Right ventricle myocardium inferior (tissue), 1 donor: ENCODE measurements around the gene NR4A3. TPM values are rescaled to one million over a fixed set of nuclear protein-coding genes. Genes with fewer than 3 reads are reported as not detected.
"Not testable (repeated sequence)": the region's sequence is repeated elsewhere in the genome, so short reads cannot be mapped to it uniquely, and the experiment has no call there.

Experiments
- ATAC-seq: fragments of 200-7000 bp; cut with Tn5 transposase; one replicate; pipeline ENCODE4 v1.9.1; 2020; ENCODE audit warnings: mild to moderate bottlenecking, moderate library complexity
- DNase-seq: peaks from one replicate; pipeline ENCODE4 v3.0.0; 2021; ENCODE audit errors: missing footprints
- intact Hi-C: fragments of 100-400 bp; cut with DNase I; formaldehyde crosslinking; loops from one replicate; pipeline ENCODE4 v1.11.0; 2022
- long read RNA-seq: library from polyadenylated mRNA; unstranded; transcript quantifications from one replicate; pipeline ENCODE4 v2.0.0, GENCODE V29; 2021
- total RNA-seq: library from RNA; stranded (reverse); fragmentation: NEBNext Ultra II Directional; extraction: Animal tissue kit (Norgen Biotek cat#: 25700); gene quantifications from one replicate; pipeline ENCODE4 v1.2.1, GENCODE V29; 2021
- donor health status: DM: no; HTN: yes; CAD: no; lungs with severe emphysema.

NR4A3 gene
- 3.9 TPM for total RNA-seq
- long read RNA-seq, result 0 reads

DNA sequence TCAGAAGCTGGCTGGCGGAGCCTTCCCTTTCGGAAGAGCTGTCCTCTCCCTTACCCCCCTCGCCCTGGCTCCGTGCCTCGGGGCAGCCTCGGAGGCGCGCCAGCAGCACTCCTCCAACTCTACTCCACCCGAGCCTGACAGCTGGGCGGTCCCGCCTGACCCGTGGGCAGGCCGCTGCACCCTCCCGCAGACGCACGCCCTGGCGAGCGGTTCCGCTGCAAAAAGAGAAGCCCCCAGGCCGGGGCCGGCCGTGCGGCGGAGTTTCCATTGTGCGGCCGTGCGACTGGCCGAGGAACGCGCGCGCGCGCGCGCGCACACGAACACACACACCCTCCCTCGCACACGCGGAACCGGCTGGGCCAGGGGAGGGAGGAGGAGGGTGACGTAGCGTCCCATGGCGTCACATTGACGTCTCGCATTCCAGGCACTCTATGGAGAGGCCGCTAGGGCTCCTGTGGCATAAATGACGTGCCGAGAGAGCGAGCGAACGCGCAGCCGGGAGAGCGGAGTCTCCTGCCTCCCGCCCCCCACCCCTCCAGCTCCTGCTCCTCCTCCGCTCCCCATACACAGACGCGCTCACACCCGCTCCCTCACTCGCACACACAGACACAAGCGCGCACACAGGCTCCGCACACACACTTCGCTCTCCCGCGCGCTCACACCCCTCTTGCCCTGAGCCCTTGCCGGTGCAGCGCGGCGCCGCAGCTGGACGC is at the start of gene NR4A3:
Gene NR4A3, plus strand, starts transcription at position 490 of the 713 bp plus-strand sequence. CDS start 6,158 bp downstream, outside the sequence.
- DNase-seq (peak; percentile 97), ATAC-seq (peak; percentile 83)
- intact Hi-C loops, result loop anchor here (1.0 to 10.0 kb wide), 8 partner anchors 86 to 595 kb away; partner anchors contain the start of gene STX17

- no peak for DNase-seq
- intact Hi-C loops, result no loop called here
- no peak for ATAC-seq
Observed at GRCh38 chr9:99773468-99774138, 48.1 kb upstream of the NR4A3 start.

GRCh38 chr9:99778308-99778707 is 43.4 kb upstream of the NR4A3 start:
- intact Hi-C loops, result no loop called here
- DNase-seq, result no peak
- no peak for ATAC-seq

DNA sequence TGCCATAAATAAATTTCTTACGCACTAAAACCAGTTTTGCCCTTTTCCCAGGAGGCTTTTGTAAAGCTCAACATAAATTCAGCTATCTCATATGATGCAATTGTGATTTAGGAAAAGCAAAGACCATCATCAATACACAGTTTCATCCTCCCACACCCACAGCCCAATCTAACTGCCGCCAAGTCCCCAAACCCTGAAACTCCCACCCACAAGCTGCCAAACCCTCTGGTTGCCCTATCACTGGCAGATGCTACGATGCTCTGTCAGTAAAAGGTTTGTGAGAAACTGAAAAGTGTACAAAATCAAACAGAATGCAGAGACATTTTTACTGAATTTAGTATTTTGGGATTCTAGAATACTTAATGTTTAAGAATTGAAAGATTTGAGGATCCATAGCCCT is 42.8 kb upstream of the NR4A3 start:
- no peak for DNase-seq
- intact Hi-C loops, result no loop called here
- ATAC-seq, result no peak

DNA sequence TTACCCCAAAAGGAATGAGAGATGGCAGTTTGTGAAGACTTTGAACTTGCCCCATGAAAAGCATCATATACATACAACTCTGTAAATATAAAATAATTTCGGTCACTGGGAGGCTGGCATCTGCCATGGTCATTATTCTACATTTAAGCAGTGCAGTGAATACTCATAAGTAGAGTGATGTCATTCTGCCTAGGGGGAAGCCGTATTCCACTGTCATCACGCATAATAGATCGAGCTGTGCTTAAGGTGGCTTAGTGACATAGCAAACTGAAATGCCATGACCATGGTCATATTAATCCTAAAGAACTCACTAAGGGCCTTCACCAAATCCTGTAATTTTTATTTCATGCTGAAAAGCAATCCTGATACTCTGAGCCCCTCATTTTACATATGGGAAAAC is 42.4 kb upstream of the NR4A3 start:
- DNase-seq, result no peak
- ATAC-seq, result no peak
- intact Hi-C loops, result no loop called here

GRCh38 chr9:99782349-99782748 is 39.3 kb upstream of the NR4A3 start:
- intact Hi-C loops, DNase-seq, ATAC-seq: not testable (repeated sequence)

DNA sequence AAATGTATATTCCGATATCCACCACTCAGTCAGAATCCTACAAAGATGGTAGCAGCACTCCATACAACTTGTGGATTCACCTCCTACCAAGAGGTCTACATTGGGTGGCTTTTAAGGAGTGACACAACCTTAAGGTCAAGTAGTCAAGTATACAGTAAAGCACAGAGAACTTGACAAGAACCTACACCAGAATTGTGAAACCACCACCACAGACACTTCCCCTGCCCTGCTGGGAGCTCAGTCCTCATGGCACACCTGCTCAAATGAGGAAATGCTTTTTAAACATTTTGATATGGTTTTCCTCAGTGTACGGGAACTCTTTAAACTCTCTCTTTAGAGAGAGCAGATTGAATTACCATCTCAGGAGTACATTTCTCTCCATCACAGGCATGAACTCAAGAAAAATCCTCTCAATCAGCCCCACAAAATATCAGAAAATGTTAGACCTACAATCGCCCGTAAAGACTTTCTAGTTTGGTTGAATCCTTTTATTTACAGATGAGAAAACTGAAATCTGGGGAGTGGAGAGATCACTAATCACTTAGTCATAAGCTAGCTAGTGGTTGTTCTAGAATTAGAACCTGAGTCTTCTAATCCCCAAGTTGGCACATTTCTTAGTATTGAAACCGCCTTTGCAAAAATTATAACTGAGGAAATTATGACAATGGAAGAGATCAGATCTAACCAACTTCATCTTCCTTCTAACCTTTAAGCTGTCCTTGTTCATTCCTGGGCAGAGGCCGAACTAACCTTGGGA is 38.5 kb upstream of the NR4A3 start:
- DNase-seq, result no peak
- intact Hi-C loops, result no loop called here
- ATAC-seq, result no peak

GRCh38 chr9:99783799-99784198 is 37.9 kb upstream of the NR4A3 start:
- DNase-seq (no peak), ATAC-seq (no peak)
- intact Hi-C loops, result no loop called here

DNA sequence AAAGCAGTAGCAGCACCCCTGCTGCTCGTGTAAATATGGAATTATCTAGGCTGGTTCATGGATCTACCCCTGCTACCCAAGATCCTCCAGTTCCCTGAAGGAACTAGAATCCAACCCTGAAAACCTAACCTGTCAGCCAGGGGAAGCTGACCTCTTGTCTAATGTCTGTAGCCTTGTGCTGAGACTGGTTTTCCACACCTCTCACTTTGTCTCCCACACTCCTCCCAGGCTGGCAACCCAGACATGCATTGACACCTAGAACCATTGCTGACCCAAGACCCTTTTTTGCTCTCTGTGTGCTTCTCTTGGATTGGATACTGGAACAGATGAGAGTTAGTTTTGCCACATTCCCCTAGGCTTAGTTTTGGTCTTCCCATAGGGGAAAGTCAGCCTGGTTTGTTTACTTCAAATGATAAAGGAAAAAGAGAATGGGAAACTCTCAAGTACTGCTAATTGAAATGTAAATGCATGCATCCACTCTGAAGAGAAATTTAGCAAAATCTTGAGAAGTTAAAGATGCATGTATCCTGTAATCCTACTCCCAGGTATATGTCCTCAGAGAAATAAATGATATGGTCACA is 36.6 kb upstream of the NR4A3 start:
- no peak for ATAC-seq
- intact Hi-C loops, result no loop called here
- DNase-seq, result no peak

- intact Hi-C loops, result no loop called here
- no peak for DNase-seq
- no peak for ATAC-seq
Observed at GRCh38 chr9:99787556-99787955, 34.1 kb upstream of the NR4A3 start.

GRCh38 chr9:99793528-99793927 is 28.2 kb upstream of the NR4A3 start:
- ATAC-seq (no peak), DNase-seq (no peak)
- intact Hi-C loops, result no loop called here

GRCh38 chr9:99796231-99796630 is 25.5 kb upstream of the NR4A3 start:
- ATAC-seq (no peak), DNase-seq (no peak)
- intact Hi-C loops, result no loop called here

- DNase-seq, result no peak
- intact Hi-C loops, result loop anchor here (10.0 kb wide), 1 partner anchor 413 kb away; no protein-coding TSS in a partner anchor
- no peak for ATAC-seq
Observed at GRCh38 chr9:99801775-99802174, 19.9 kb upstream of the NR4A3 start.

- DNase-seq (no peak), ATAC-seq (no peak)
- intact Hi-C loops, result loop anchor here (10.0 kb wide), 1 partner anchor 411 kb away; no protein-coding TSS in a partner anchor
Observed at GRCh38 chr9:99803694-99804093, 18.0 kb upstream of the NR4A3 start.

DNA sequence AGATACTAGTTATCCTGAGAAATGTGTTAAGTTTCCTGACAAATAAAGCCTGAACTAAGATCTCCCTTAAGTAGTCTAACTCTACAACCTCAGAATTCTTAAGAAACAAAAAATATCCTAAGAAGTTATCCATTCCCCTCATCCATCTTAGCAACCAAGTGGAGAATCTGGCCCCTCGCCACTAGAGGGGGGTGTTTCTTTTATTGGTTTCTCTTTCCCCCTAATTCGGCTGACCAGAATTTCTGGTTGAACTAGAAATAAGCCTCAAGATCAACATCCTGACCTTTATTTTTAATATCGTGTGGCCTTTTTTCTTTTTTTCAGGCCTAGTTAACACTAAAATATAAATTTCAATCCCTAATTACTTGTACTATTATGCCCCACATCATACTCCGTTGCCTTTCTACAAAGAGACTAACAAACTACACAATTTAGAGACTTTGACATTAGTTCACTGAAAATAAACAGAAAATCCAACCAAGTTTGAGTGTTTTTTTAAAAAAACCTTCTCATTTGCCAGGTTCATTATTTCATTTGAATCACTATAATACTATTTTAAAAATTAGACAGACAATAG is 14.3 kb upstream of the NR4A3 start:
- ATAC-seq (no peak), DNase-seq (no peak)
- intact Hi-C loops, result loop anchor here (10.0 kb wide), 1 partner anchor 407 kb away; no protein-coding TSS in a partner anchor

DNA sequence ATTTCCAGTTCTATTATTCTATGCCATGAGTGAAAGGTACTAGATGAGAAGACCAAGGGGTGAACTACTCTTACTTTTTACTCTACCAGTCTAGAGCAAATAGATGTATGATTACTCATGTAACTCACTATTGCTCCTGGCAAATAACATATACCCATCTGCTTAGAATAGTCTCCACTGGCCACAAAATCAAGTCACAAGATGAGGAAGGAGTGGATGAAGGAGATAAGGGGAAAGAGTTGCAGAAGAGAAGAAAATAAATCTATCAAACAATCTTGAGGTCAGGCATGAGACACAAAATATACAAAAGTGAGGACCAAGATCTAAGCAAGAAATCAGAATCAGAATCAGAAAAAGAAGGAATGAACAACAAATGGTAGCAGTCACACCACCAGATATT is 13.7 kb upstream of the NR4A3 start:
- no peak for ATAC-seq
- intact Hi-C loops, result loop anchor here (10.0 kb wide), 1 partner anchor 407 kb away; no protein-coding TSS in a partner anchor
- DNase-seq, result no peak

DNA sequence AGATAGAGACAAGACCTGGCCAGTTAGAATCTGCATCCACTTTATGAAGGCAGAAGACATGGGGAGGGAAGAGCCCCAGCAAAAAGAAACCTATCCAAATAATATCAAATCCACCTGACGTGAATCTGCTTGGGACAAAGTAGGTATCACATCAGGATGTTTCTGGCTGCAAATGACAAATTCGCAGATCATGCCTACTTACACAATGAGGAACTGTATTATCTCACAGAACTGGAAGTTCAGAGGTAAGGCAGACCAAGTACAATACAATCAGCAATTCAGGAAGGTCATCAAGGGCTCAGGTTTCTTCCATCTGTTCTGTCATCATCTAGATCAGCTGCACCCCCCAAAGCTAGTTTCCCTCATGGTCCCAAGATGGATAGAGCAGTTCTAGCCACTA is 13.2 kb upstream of the NR4A3 start:
- no peak for DNase-seq
- ATAC-seq, result no peak
- intact Hi-C loops, result loop anchor here (10.0 kb wide), 1 partner anchor 406 kb away; no protein-coding TSS in a partner anchor

DNA sequence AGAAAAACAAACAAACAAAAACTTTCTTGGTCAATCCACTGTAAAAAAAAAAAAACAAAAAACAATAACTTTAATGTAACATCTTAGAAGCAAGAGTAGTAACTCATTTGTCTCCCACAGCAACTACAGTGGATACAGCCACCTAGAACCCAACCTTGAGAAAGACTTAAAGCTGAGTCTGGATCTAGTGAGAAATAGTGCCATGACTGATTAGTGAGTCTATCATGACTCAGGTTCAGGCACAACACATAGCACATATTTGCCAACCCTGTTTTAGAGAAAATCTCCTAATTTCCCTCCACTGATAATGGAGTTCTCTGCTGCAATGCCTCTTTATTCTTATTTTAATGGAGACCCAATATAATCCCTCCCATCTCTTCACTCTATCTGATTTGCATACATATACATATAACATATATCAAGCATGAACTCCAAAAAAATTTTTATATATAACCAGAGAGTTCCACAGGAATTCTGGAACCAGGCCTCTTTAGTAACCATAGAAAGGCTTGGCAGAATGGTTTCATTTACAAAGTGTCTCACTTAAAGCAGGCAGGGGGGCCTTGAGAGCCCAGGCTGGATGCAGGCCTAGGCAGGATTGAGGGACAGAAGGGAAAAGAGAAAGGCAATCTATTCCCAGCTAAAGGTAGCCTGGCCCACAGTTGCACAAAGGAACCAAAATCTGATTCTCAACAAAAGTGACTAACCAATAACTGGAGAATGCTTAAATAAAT is 11.9 kb upstream of the NR4A3 start:
- ATAC-seq (no peak), DNase-seq (no peak)
- intact Hi-C loops, result loop anchor here (10.0 kb wide), 2 partner anchors 405 to 515 kb away; no protein-coding TSS in a partner anchor
